Activated naive CD4-positive, alpha-beta T cell treated with anti-CD3 and anti-CD28 coated beads for 36 hours (primary cell): ENCODE data around the gene CASP2. TPM values are rescaled to one million over a fixed set of nuclear protein-coding genes. Genes with fewer than 3 reads are reported as not detected.
"Not testable (repeated sequence)": the region's sequence is repeated elsewhere in the genome, so short reads cannot be mapped to it uniquely, and the experiment has no call there.

Experiments used
- CTCF ChIA-PET: fragments of 350-600 bp; sonication (Branson Sonifier 250); formaldehyde crosslinking; loops from one replicate; lab custom pipeline; 2021; ENCODE audit warnings: antibody characterized with exemption; lab: Charles Lee
- DNase-seq: peaks from one replicate; pipeline ENCODE4 v3.0.0-alpha.2; 2020
- H3K27ac Mint-ChIP-seq: one replicate; pipeline ENCODE4 v1.8.0; 2021; ENCODE audit warnings: mild to moderate bottlenecking, mixed read lengths
- H3K27me3 Mint-ChIP-seq: one replicate; pipeline ENCODE4 v1.8.0; 2021; ENCODE audit warnings: low read depth, mixed read lengths
- H3K36me3 Mint-ChIP-seq: one replicate; pipeline ENCODE4 v1.8.0; 2021; ENCODE audit warnings: low read depth, mixed read lengths
- H3K4me1 Mint-ChIP-seq: one replicate; pipeline ENCODE4 v1.8.0; 2021; ENCODE audit warnings: low read depth, mixed read lengths
- H3K4me3 Mint-ChIP-seq: one replicate; pipeline ENCODE4 v1.8.0; 2021; ENCODE audit warnings: mild to moderate bottlenecking, moderate library complexity, mixed read lengths
- H3K9me3 Mint-ChIP-seq: one replicate; pipeline ENCODE4 v1.8.0; 2021; ENCODE audit warnings: mixed read lengths
- intact Hi-C: fragments of 100-400 bp; cut with micrococcal nuclease; formaldehyde crosslinking; loops from one replicate; pipeline ENCODE4 v1.15.1; 2023
- total RNA-seq, 2 experiments: library from RNA; stranded (reverse); gene quantifications; one replicate each; pipeline ENCODE4 v1.2.3, GENCODE V29; 2021

Gene CASP2
- total RNA-seq, 2 experiments from 2014 or later, result 116 to 124 TPM

DNA sequence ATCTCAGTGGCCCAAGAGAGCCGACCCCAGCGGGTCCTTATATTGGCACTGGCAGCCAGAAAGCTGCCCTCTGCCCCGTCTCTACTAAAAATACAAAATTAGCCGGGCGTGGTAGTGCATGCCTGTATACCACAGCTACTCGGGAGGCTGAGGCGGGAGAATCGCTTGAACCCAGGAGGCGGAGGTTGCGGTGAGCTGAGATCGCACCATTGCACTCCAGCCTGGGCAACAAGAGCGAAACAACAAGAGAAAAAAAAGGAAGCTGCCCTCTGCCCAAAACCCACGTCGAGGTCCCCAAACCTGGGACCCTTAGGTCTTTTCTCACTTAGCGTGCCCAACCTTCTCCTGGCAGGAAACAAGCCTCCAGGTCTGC lies 24.0 kb upstream of the CASP2 start:
- H3K9me3 Mint-ChIP-seq, DNase-seq, H3K27me3 Mint-ChIP-seq: not testable (repeated sequence)
- H3K27ac Mint-ChIP-seq, result peak overlapping the region; percentile 96
- peaks cover 45% of the 10 kb centered on the region for H3K36me3 Mint-ChIP-seq
- H3K4me1 Mint-ChIP-seq, result peaks cover 52% of the 10 kb centered on the region
- intact Hi-C loops, result loop anchor here (10.0 kb wide), 1 partner anchor 1571 kb away; the partner anchor contains the start of gene TPK1
- H3K4me3 Mint-ChIP-seq, result peak overlapping the region; percentile 96
- CTCF ChIA-PET, result interaction anchor here (1.3 to 1.8 kb wide), 5 partner anchors 23 to 37 kb away, joined by 3 to 9 read pairs (median 4); partner anchors contain the start of gene CASP2

- intact Hi-C loops, result loop anchor here (10.0 kb wide), 1 partner anchor 1570 kb away; the partner anchor contains the start of gene TPK1
- H3K9me3 Mint-ChIP-seq, result peaks cover 1% of the 10 kb centered on the region
- no peak for DNase-seq
- H3K27me3 Mint-ChIP-seq, result no peaks in the 10 kb centered on the region
- CTCF ChIA-PET, result interaction anchor here (1.3 to 1.6 kb wide), 5 partner anchors 24 to 36 kb away, joined by 3 to 9 read pairs (median 4); no protein-coding TSS in a partner anchor
- peaks cover 51% of the 10 kb centered on the region for H3K4me1 Mint-ChIP-seq
- H3K36me3 Mint-ChIP-seq, result peaks cover 52% of the 10 kb centered on the region
- peak overlapping the region; percentile 96 for H3K4me3 Mint-ChIP-seq
- H3K27ac Mint-ChIP-seq, result peak overlapping the region; percentile 96
Measured at GRCh38 chr7:143265017-143265693, 23.0 kb upstream of the CASP2 start.

- intact Hi-C loops, result loop anchor here (10.0 kb wide), 1 partner anchor 1566 kb away; the partner anchor contains the start of gene TPK1
- Mint-ChIP-seq H3K9me3 (no peaks in the 10 kb centered on the region), H3K4me1 (peaks cover 50% of the 10 kb centered on the region), H3K4me3 (no peak overlapping the region), H3K27ac (peak overlapping the region; percentile 43), H3K36me3 (peaks cover 43% of the 10 kb centered on the region), H3K27me3 (no peaks in the 10 kb centered on the region)
- CTCF ChIA-PET, result interaction anchor here (0.8 to 1.5 kb wide), 3 partner anchors 27 to 147 kb away, joined by 3 to 6 read pairs (median 4); no protein-coding TSS in a partner anchor
- DNase-seq, result no peak
Measured at GRCh38 chr7:143269251-143269650, 18.9 kb upstream of the CASP2 start.

GRCh38 chr7:143271240-143271639 lies 16.9 kb upstream of the CASP2 start:
- peaks cover 33% of the 10 kb centered on the region for H3K4me1 Mint-ChIP-seq
- H3K4me3 Mint-ChIP-seq, result no peak overlapping the region
- intact Hi-C loops, result loop anchor here (2.0 kb wide), 1 partner anchor 26 kb away; no protein-coding TSS in a partner anchor
- CTCF ChIA-PET, result interaction anchor here (1.0 to 2.1 kb wide), 3 partner anchors 31 to 56 kb away, joined by 3 to 6 read pairs (median 4); no protein-coding TSS in a partner anchor
- H3K9me3 Mint-ChIP-seq, result no peaks in the 10 kb centered on the region
- H3K27me3 Mint-ChIP-seq, result no peaks in the 10 kb centered on the region
- peak overlapping the region; percentile 72 for H3K27ac Mint-ChIP-seq
- peaks cover 26% of the 10 kb centered on the region for H3K36me3 Mint-ChIP-seq
- DNase-seq, result no peak

- intact Hi-C loops, result no loop called here
- Mint-ChIP-seq H3K27me3 (no peaks in the 10 kb centered on the region), H3K27ac (peak overlapping the region; percentile 50), H3K36me3 (peaks cover 17% of the 10 kb centered on the region), H3K4me3 (no peak overlapping the region), H3K9me3 (no peaks in the 10 kb centered on the region), H3K4me1 (peaks cover 31% of the 10 kb centered on the region)
- no peak for DNase-seq
- CTCF ChIA-PET, result interaction anchor here (2.1 kb wide), 1 partner anchor 32 kb away, joined by 6 read pairs; no protein-coding TSS in a partner anchor
Measured at GRCh38 chr7:143272871-143273270, 15.3 kb upstream of the CASP2 start.

GRCh38 chr7:143279186-143280098 lies 8.7 kb upstream of the CASP2 start:
- Mint-ChIP-seq H3K27ac (peak overlapping the region; percentile 94), H3K27me3 (no peaks in the 10 kb centered on the region), H3K4me3 (peak overlapping the region; percentile 77), H3K4me1 (peaks cover 41% of the 10 kb centered on the region), H3K9me3 (no peaks in the 10 kb centered on the region), H3K36me3 (no peaks in the 10 kb centered on the region)
- CTCF ChIA-PET, result interaction anchor here (0.5 to 4.6 kb wide), 13 partner anchors 8 to 101 kb away, joined by 3 to 23 read pairs (median 5); partner anchors contain the start of genes CASP2 and GSTK1
- no peak for DNase-seq
- intact Hi-C loops, result loop anchor here (1.0 to 10.0 kb wide), 5 partner anchors 9 to 1545 kb away; partner anchors contain the start of genes CASP2 and GSTK1

DNA sequence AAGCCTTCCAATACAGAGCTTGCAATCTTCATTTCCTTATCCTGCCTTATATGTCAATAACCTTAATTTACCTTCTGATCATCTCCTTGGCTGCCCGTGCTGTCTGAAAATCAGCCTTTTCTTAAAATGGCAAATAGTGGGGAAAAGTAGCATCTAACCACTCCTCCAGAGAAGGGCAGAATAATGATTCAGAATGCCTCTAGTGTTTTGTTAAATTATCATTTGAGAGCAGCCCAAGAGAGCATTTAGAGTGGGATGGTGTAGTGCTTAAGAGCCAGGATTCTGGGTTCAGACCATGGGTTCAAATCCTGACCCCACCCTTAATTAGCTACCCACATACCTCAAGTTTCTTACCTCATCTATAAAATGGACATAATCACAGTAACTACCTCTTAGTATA lies 8.0 kb upstream of the CASP2 start:
- no peaks in the 10 kb centered on the region for H3K36me3 Mint-ChIP-seq

DNA sequence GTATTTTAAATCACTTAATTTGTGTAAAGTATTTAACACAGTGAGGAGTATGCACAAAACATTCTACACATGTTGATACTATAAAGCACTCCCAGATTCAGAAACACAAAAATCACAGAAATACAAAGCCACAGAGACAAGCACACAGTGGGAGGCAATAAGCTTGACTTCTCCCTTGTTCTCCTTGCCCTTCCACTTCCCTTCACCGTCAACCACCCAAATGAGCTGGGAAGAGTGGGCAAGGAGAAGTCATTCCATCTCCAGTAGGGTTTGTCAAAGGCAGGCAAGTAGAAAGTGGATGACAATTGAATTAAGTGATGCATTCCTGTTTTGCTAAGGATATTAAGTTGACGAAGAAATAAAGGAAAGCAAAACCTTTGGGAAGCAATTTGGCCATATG lies 7.6 kb upstream of the CASP2 start:
- Mint-ChIP-seq H3K27ac (peak overlapping the region; percentile 94), H3K9me3 (no peaks in the 10 kb centered on the region), H3K36me3 (no peaks in the 10 kb centered on the region), H3K4me3 (peak overlapping the region; percentile 77), H3K4me1 (peaks cover 41% of the 10 kb centered on the region), H3K27me3 (no peaks in the 10 kb centered on the region)
- CTCF ChIA-PET, result interaction anchor here (0.6 to 4.6 kb wide), 8 partner anchors 10 to 56 kb away, joined by 3 to 23 read pairs (median 6); partner anchors contain the start of gene GSTK1
- no peak for DNase-seq
- intact Hi-C loops, result loop anchor here (10.0 kb wide), 1 partner anchor 1544 kb away; no protein-coding TSS in a partner anchor

More for the DNA sequence above, 8.0 kb upstream of the CASP2 start:
- H3K27me3 Mint-ChIP-seq, result no peaks in the 10 kb centered on the region
- CTCF ChIA-PET, result interaction anchor here (0.5 to 4.6 kb wide), 12 partner anchors 10 to 100 kb away, joined by 3 to 23 read pairs (median 6); partner anchors contain the start of gene GSTK1
- peaks cover 41% of the 10 kb centered on the region for H3K4me1 Mint-ChIP-seq
- DNase-seq, result no peak
- H3K27ac Mint-ChIP-seq, result peak overlapping the region; percentile 94
- H3K4me3 Mint-ChIP-seq, result peak overlapping the region; percentile 77
- H3K9me3 Mint-ChIP-seq, result no peaks in the 10 kb centered on the region
- intact Hi-C loops, result loop anchor here (10.0 kb wide), 1 partner anchor 1545 kb away; no protein-coding TSS in a partner anchor

DNA sequence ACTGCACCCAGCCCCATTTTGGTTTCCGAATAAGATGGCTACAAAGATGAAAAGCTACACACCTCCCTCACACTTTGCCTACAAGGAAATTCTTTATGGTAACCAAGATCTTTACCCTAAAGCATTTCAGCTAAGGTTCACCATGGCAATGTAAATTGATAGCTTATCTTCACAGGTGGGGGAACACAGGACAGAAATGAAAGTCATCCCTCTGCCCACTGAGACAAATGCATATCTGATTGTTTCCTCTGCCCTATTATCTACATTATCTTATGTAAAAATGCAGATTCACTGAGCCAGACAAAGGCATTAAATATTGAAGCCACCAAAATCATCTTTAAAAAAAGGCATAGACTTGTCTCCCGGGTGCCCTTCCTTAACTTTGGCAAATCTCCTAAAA lies 6.6 kb upstream of the CASP2 start:
- Mint-ChIP-seq H3K27ac (no peak overlapping the region), H3K4me3 (no peak overlapping the region), H3K4me1 (peaks cover 41% of the 10 kb centered on the region), H3K27me3 (no peaks in the 10 kb centered on the region), H3K9me3 (no peaks in the 10 kb centered on the region), H3K36me3 (no peaks in the 10 kb centered on the region)
- intact Hi-C loops, result loop anchor here (10.0 kb wide), 1 partner anchor 1543 kb away; no protein-coding TSS in a partner anchor
- CTCF ChIA-PET, result interaction anchor here (0.6 to 4.6 kb wide), 7 partner anchors 9 to 64 kb away, joined by 3 to 23 read pairs (median 4); partner anchors contain the start of gene GSTK1
- no peak for DNase-seq

GRCh38 chr7:143282124-143282523 lies 6.0 kb upstream of the CASP2 start:
- Mint-ChIP-seq H3K27ac (no peak overlapping the region), H3K9me3 (peaks cover 4% of the 10 kb centered on the region), H3K4me3 (no peak overlapping the region), H3K36me3 (no peaks in the 10 kb centered on the region), H3K4me1 (peaks cover 45% of the 10 kb centered on the region), H3K27me3 (no peaks in the 10 kb centered on the region)
- CTCF ChIA-PET, result interaction anchor here (0.6 to 4.6 kb wide), 6 partner anchors 19 to 413 kb away, joined by 3 to 23 read pairs (median 3); partner anchors contain the start of gene GSTK1
- DNase-seq, result no peak
- intact Hi-C loops, result loop anchor here (10.0 kb wide), 1 partner anchor 1543 kb away; no protein-coding TSS in a partner anchor

DNA sequence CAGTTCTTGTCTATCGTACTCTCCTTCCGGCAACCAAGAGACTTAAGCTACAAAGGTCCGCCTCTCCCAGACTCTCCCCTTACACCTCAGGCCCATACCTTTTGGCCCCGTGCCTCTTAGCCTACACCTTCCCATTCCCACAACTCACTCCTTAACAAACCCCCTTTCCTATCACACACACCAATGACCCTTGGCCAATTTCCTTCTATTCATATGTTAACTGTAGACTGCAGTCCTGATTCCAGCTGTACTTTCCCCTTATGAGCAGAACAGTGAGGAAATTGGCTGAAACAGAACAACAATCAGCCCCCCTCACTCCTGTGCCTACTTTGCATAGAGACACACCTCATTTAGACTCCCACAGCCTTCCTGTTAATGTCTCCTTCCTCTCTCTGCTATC lies 4.8 kb upstream of the CASP2 start:
- no peak for DNase-seq
- Mint-ChIP-seq H3K27ac (no peak overlapping the region), H3K4me1 (peaks cover 53% of the 10 kb centered on the region), H3K36me3 (peaks cover 3% of the 10 kb centered on the region), H3K9me3 (peaks cover 6% of the 10 kb centered on the region), H3K4me3 (no peak overlapping the region), H3K27me3 (no peaks in the 10 kb centered on the region)
- CTCF ChIA-PET, result interaction anchor here (0.9 to 1.2 kb wide), 2 partner anchors 16 to 35 kb away, joined by 3 read pairs; no protein-coding TSS in a partner anchor
- intact Hi-C loops, result loop anchor here (10.0 kb wide), 1 partner anchor 1541 kb away; no protein-coding TSS in a partner anchor
